CD4-positive, alpha-beta T cell (primary cell): ENCODE data around the gene EPM2A. TPM values are rescaled to one million over a fixed set of nuclear protein-coding genes. Genes with fewer than 3 reads are reported as not detected.

Source experiments
- ATAC-seq: fragments of 200-7000 bp; cut with Tn5 transposase; one replicate; pipeline ENCODE4 v1.10.0; 2022; ENCODE audit warnings: mild to moderate bottlenecking; ENCODE audit not compliant: poor library complexity
- CTCF ChIA-PET: fragments of 350-600 bp; sonication (Branson Sonifier 250); formaldehyde crosslinking; loops from one replicate; lab custom pipeline; 2021; ENCODE audit warnings: antibody characterized with exemption, inconsistent platforms; lab: Charles Lee
- POLR2A ChIA-PET: fragments of 350-600 bp; sonication (Branson Sonifier 250); formaldehyde crosslinking; loops from one replicate; lab custom pipeline; 2021; ENCODE audit warnings: antibody characterized with exemption, inconsistent platforms; lab: Charles Lee
- DNase-seq, 14 experiments: peaks; one replicate each; pipeline ENCODE4 v3.0.0-alpha.2; 2013 to 2020; ENCODE audit warnings: mixed read lengths in 2 of 14
- H3K27ac ChIP-seq, 2 donors: one replicate each; pipeline versions ENCODE4 v1.5.1 to v1.7.0; 2013; ENCODE audit warnings: low read length in 2 of 2, low read depth in 1 of 2, mild to moderate bottlenecking in 1 of 2
- H3K27me3 ChIP-seq, 2 experiments: 1 replicate in 1 of 2; 2 replicates in 1 of 2; pipeline versions ENCODE4 v1.6.1 to v1.7.0; 2013; ENCODE audit warnings: low read length in 2 of 2, control low read depth in 1 of 2, mild to moderate bottlenecking in 1 of 2, moderate library complexity in 1 of 2; ENCODE audit not compliant: insufficient read depth in 2 of 2, control insufficient read depth in 1 of 2
- H3K36me3 ChIP-seq: one replicate; pipeline ENCODE4 v1.6.1; 2013; ENCODE audit warnings: low read length, control low read depth; ENCODE audit not compliant: insufficient read depth
- H3K4me1 ChIP-seq: one replicate; pipeline ENCODE4 v1.6.1; 2013; ENCODE audit warnings: low read length, control low read depth; ENCODE audit not compliant: insufficient read depth
- H3K4me3 ChIP-seq: one replicate; pipeline ENCODE4 v1.5.1; 2013; ENCODE audit warnings: mild to moderate bottlenecking, low read length, moderate library complexity
- H3K9me3 ChIP-seq, 2 experiments: 1 replicate in 1 of 2; 2 replicates in 1 of 2; pipeline versions ENCODE4 v1.6.1 to v1.7.0; 2013; ENCODE audit warnings: low read length in 2 of 2, mild to moderate bottlenecking in 2 of 2, control low read depth in 1 of 2, moderate library complexity in 1 of 2; ENCODE audit not compliant: control insufficient read depth in 1 of 2, insufficient read depth in 1 of 2
- H3K27ac Mint-ChIP-seq: one replicate; pipeline ENCODE4 v1.8.0; 2020; ENCODE audit warnings: mixed read lengths
- H3K27me3 Mint-ChIP-seq: one replicate; pipeline ENCODE4 v1.8.0; 2021; ENCODE audit warnings: mixed read lengths
- H3K36me3 Mint-ChIP-seq: one replicate; pipeline ENCODE4 v1.8.0; 2021; ENCODE audit warnings: low read depth, mixed read lengths
- H3K4me1 Mint-ChIP-seq: one replicate; pipeline ENCODE4 v1.8.0; 2021; ENCODE audit warnings: low read depth, mixed read lengths
- H3K4me3 Mint-ChIP-seq: one replicate; pipeline ENCODE4 v1.8.0; 2020; ENCODE audit warnings: mild to moderate bottlenecking, mixed read lengths
- H3K9me3 Mint-ChIP-seq: one replicate; pipeline ENCODE4 v1.8.0; 2020; ENCODE audit warnings: mixed read lengths
- intact Hi-C, 2 experiments: fragments of 100-400 bp; cut with DNase I in 1 of 2; cut with micrococcal nuclease in 1 of 2; formaldehyde crosslinking; loops; one replicate each; pipeline versions ENCODE4 v1.15.1 to v1.9.0; 2023 to 2025; cut with DNase I, micrococcal nuclease
- total RNA-seq, 174 experiments: library from RNA in 2 of 174; stranded (reverse) in 2 of 174; gene quantifications; one replicate each; pipeline ENCODE4 v1.2.3 and lab custom pipeline; 2021 to 2026
- TF ChIP-seq, protein P1 (sequence below): fragments of 200-600 bp; IDR thresholded peaks from one replicate; pipeline ENCODE4 v1.8.0; 2022; ENCODE audit warnings: antibody characterized with exemption, mild to moderate bottlenecking

Gene EPM2A
- total RNA-seq, 2 experiments from 2014 or later = 5.0 to 5.7 TPM

GRCh38 chr6:145761584-145761983 is 26.3 kb upstream of the EPM2A start:
- TF ChIP-seq, protein P1, sequence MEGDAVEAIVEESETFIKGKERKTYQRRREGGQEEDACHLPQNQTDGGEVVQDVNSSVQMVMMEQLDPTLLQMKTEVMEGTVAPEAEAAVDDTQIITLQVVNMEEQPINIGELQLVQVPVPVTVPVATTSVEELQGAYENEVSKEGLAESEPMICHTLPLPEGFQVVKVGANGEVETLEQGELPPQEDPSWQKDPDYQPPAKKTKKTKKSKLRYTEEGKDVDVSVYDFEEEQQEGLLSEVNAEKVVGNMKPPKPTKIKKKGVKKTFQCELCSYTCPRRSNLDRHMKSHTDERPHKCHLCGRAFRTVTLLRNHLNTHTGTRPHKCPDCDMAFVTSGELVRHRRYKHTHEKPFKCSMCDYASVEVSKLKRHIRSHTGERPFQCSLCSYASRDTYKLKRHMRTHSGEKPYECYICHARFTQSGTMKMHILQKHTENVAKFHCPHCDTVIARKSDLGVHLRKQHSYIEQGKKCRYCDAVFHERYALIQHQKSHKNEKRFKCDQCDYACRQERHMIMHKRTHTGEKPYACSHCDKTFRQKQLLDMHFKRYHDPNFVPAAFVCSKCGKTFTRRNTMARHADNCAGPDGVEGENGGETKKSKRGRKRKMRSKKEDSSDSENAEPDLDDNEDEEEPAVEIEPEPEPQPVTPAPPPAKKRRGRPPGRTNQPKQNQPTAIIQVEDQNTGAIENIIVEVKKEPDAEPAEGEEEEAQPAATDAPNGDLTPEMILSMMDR = no peak
- H3K4me3 ChIP-seq = no peak overlapping the region
- DNase-seq = peak in 3 of 14 experiments; percentile 3 to 15 (median 12)
- no peaks in the 10 kb centered on the region for H3K36me3 Mint-ChIP-seq
- no peaks in the 10 kb centered on the region for H3K36me3 ChIP-seq
- no peaks in the 10 kb centered on the region for H3K27me3 ChIP-seq
- no peak for ATAC-seq
- no peaks in the 10 kb centered on the region for H3K9me3 Mint-ChIP-seq
- no peak overlapping the region for H3K27ac ChIP-seq
- no peaks in the 10 kb centered on the region for H3K27me3 Mint-ChIP-seq
- CTCF ChIA-PET = no interaction called here
- H3K4me1 Mint-ChIP-seq = no peaks in the 10 kb centered on the region
- POLR2A ChIA-PET = no interaction called here
- no peaks in the 10 kb centered on the region for H3K4me1 ChIP-seq
- no peak overlapping the region for H3K27ac Mint-ChIP-seq
- intact Hi-C loops = no loop called here
- H3K9me3 ChIP-seq = no peaks in the 10 kb centered on the region
- H3K4me3 Mint-ChIP-seq = no peak overlapping the region

DNA sequence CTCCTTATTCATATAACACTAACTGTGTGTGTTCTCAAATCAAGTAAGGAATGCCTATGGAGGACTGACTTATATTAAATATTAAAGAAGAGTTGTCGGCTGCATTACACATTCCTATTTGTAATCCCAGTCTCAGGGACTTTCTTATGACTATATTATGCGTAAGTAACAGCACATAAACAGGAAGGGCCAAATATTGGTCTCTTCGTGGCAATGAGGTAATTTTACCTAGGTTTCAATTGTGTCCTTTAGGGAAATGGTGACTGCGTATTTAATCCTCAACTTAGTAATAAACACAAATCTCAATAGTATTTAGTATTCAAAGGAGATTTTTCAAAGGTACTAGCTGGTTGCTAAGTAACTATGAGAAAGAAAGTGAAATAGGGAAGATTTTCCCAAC is 22.8 kb upstream of the EPM2A start:
- Histone ChIP-seq H3K4me3 (no peak overlapping the region), H3K4me1 (no peaks in the 10 kb centered on the region), H3K27ac (no peak overlapping the region), H3K27me3 (no peaks in the 10 kb centered on the region), H3K9me3 (no peaks in the 10 kb centered on the region), H3K36me3 (no peaks in the 10 kb centered on the region)
- Mint-ChIP-seq H3K4me1 (no peaks in the 10 kb centered on the region), H3K36me3 (no peaks in the 10 kb centered on the region), H3K27me3 (peaks cover 10% of the 10 kb centered on the region), H3K27ac (no peak overlapping the region), H3K9me3 (no peaks in the 10 kb centered on the region), H3K4me3 (no peak overlapping the region)
- ChIA-PET CTCF (no interaction called here), POLR2A (no interaction called here)
- ATAC-seq (no peak), DNase-seq (no peak)
- intact Hi-C loops = no loop called here
- TF ChIP-seq, protein P1 = no peak

- ATAC-seq (no peak), DNase-seq (peak in 3 of 14 experiments; percentile 11 to 25 (median 21))
- Histone ChIP-seq H3K4me3 (no peak overlapping the region), H3K36me3 (no peaks in the 10 kb centered on the region), H3K27me3 (no peaks in the 10 kb centered on the region), H3K4me1 (no peaks in the 10 kb centered on the region), H3K27ac (no peak overlapping the region), H3K9me3 (no peaks in the 10 kb centered on the region)
- H3K9me3 Mint-ChIP-seq = no peaks in the 10 kb centered on the region
- CTCF ChIA-PET = no interaction called here
- intact Hi-C loops = no loop called here
- no peaks in the 10 kb centered on the region for H3K4me1 Mint-ChIP-seq
- H3K27me3 Mint-ChIP-seq = peaks cover 10% of the 10 kb centered on the region
- H3K36me3 Mint-ChIP-seq = no peaks in the 10 kb centered on the region
- TF ChIP-seq, protein P1 = no peak
- no peak overlapping the region for H3K4me3 Mint-ChIP-seq
- H3K27ac Mint-ChIP-seq = no peak overlapping the region
- POLR2A ChIA-PET = no interaction called here
Observed at GRCh38 chr6:145756170-145756662, 20.9 kb upstream of the EPM2A start.
